ENCODE results near the gene CCSER1.
A peak's percentile ranks its signal among the peaks of the same experiment; 100 is the strongest.
"Not testable (repeated sequence)": the region's sequence is repeated elsewhere in the genome, so short reads cannot be mapped to it uniquely, and the experiment has no call there.

Gene CCSER1

DNA sequence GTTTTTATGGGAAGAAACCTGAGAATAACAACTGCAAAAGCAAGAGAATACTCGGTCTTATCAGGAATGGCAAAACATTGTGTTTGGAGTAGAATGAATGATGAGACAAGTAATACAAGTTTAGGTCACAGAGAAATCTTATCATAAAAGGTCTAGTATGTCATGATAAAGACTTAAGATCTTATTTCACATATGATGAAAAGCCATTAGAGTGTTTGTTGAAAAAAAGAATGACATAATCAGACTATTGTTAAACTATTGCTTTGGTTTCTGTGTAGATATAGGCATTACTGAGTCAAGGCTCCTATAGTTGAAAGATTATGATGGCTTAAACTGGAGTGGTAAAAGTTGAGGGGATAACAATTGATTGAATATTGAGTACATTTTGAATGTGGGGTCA, 603.6 kb downstream of the CCSER1 start:
- DNase-seq = no peak

GRCh38 chr4:90733211-90733610, 606.0 kb downstream of the CCSER1 start:
- DNase-seq = no peak

DNA sequence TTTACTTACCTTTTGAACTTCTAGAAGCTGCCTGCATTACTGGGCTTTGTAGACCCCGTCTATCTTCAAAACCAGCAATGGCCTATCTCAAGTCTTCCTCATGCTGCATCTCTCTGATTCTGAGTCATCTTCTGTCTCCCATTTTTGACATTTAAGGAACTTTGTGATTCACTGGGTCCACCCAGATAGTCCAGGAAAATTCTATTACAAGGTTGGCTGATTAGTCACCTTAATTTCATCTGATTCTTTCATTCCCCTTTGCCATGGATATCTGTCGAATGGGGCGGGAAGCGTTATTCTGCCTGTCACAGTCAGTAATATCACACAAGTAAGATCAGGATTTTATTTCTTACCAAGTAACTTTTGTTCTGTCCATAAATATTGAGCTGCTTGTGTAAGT, 618.0 kb downstream of the CCSER1 start:
- no peak for DNase-seq

GRCh38 chr4:90753068-90753467, 625.9 kb downstream of the CCSER1 start:
- DNase-seq = no peak

- no peak for DNase-seq
Observed at GRCh38 chr4:90757534-90758060, 630.4 kb downstream of the CCSER1 start.

GRCh38 chr4:90760059-90760458, 632.9 kb downstream of the CCSER1 start:
- DNase-seq = no peak

- no peak for DNase-seq
Observed at GRCh38 chr4:90766837-90767236, 639.6 kb downstream of the CCSER1 start.

DNA sequence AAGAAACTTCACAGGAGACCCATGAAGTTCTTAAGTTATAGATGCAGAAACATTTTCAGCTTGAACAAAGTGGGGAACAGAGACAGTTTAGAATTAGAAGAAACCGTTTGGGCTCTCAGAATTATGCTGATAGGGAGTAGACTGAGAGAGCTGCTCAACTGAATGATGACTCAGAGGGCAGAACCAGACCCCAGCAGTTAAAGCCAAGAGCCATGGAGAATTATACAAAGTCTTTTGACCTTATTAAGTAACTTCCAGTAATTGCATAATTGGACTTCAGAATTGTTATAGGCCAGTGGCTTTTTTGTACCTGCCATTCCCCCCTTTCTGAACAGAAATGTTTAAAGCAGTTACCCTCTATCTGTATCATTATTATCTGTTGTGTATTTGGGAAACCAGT, 642.1 kb downstream of the CCSER1 start:
- peak; percentile 8 for DNase-seq

GRCh38 chr4:90780193-90780592, 653.0 kb downstream of the CCSER1 start:
- no peak for DNase-seq

DNA sequence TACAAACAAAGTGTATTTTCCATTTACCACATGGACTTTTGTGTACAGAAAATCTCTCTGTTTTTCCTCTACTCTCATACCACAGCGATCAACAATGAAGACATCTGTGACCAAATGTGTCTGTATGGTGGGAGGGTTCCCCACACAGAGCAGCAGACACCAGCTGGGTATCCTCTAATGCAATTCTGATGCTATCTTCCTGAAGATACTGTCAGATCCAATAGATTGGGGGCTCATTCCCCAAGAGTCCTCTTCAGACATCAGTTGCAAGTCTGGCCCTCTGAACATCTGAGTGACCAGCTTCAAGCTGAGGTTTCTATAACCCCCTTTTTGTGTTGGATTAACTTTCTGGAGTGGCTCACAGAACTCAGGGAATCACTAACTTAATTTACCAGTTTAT, 659.4 kb downstream of the CCSER1 start:
- no peak for DNase-seq

GRCh38 chr4:90792696-90793095, 665.5 kb downstream of the CCSER1 start:
- peak; percentile 28 for DNase-seq

DNA sequence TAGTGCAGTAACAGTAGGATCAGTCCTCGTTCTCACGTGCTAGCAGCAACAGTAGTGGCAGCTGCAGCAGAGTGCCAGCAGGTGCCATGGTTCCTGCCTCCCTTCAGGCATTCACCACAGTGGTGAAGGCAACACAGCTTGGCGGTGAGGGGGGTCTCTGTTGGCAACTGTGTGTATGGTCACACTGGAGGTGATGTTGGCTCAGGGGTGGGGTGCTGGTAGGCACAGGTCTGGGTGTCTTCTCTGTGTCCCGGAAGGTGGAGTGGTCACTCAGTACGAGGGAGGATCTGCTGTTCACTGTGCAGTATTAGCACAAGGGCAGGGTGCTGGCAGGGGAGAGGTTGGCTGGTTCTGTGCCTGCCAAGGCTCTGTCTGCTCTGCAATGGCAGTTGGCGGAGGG, 671.8 kb downstream of the CCSER1 start:
- DNase-seq = no peak

GRCh38 chr4:90799895-90800294, 672.7 kb downstream of the CCSER1 start:
- no peak for DNase-seq

DNA sequence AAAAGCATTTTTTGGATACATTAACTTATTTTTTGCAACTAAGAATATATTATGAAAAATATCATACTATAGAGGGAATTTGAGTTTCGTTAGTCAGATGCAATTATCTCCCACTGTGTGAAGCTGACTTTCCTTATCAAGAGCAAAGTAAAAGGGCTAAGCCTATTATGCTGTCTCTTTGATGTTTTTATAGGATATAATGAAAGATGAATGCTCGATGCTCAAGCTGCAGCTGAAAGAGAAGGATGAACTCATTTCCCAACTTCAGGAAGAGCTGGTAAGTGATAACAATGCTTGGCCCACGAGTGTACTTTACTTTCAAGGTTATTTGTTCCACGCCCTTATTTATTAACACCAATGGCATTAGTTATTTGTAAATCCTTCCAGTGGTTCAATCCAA, 688.4 kb downstream of the CCSER1 start:
- no peak for DNase-seq

DNA sequence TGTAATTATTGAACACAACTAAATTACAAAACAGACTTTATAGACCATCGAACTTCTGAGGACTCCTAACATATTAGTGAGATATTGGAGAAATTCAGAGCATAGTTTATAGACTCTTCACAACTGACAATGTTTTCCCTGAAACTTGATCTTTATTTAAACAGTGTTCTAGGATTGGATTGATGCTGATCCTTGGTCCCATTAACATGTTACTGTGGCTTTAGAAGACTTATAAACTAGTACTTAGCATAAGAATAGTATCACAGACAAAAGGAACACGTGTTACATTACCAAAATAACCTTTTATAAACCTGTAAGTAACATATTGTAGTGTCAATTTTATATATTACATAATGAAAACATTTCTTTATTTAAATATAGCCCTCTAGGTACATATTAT, 689.6 kb downstream of the CCSER1 start:
- no peak for DNase-seq

DNA sequence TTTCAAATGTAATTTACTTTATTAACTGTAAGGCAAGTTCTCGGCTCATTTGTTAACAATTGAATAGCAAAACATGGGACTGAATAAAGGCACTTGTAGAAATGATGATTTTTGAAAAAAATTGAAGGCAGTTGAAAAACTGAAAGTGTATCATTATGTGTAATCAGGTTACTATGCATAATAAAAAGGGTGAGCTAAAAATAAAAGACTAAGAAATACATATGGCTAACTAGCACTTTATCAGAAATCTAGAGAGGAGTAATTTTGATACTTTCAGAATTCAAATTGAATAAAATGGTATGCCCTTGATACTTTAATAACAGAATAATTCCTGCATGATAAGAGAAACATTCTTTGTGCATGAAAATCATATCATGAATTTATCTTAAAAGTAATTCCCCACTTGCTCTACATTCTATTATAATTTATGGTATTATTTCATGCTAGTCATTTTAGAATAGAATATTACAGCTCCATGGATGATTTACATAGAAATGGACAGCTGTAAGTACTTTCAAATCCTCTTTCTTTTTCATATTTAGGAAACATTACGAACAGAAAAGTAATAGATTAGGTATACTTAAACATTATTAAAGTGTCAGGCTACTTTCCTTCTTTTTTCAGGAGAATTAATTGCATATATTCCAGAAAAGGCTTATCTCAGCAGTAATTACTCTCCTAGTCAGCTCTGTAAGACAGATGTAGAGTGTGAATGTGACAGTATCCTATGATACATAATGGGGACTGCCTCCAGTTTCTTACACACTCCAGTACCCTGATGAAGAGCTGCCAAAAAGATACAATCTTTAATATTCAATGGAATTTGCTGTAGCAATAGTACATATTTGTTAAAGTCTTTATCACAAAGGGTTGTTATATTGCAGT, 697.3 kb downstream of the CCSER1 start:
- DNase-seq = no peak

GRCh38 chr4:90825849-90826248, 698.7 kb downstream of the CCSER1 start:
- no peak for DNase-seq

- no peak for DNase-seq
Observed at GRCh38 chr4:90833706-90834105, 706.5 kb downstream of the CCSER1 start.

GRCh38 chr4:90837241-90837640, 710.0 kb downstream of the CCSER1 start:
- no peak for DNase-seq

DNA sequence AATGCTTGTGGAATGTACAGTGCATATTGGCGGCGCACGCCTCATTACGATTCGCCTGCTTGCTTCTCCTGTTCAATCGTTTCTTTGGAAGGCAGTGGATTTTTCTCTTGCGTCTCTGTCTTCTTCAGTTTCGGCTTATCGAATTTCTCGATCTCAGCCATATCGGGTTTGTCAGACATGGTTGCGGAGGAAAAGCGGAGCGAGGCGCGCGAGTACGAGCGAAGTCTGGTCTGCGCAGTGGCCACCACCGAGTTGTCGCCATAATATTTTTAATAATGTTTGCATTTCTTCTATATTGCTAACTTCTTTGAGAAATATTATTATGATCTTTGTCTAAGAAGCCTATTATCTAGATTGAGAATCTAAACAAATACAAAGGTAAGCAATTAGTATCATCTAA, 711.7 kb downstream of the CCSER1 start:
- DNase-seq = not testable (repeated sequence)

GRCh38 chr4:90840291-90840690, 713.1 kb downstream of the CCSER1 start:
- DNase-seq = no peak

GRCh38 chr4:90840828-90841227, 713.6 kb downstream of the CCSER1 start:
- DNase-seq = no peak

DNA sequence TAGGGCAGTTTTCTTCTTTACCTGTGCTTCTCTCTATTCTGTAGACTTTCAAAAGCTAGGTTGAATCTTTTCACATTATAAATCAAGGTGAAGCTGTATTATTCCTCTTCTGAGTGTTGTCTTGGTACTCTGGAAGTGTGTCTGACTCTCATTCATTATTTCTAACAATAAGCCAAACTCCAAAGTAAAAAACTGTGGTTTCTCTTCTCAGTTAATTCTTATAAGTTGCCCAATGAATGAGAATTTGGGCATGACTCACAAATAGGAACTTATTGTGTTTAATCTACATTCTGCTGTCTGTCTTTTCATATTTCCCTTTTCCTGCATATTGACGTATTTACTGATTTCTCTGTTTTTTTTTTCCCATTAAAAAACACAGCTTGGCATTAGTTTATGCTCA, 714.5 kb downstream of the CCSER1 start:
- DNase-seq = peak; percentile 8

GRCh38 chr4:90842960-90843359, 715.8 kb downstream of the CCSER1 start:
- no peak for DNase-seq

- no peak for DNase-seq
Observed at GRCh38 chr4:90844241-90844640, 717.0 kb downstream of the CCSER1 start.

Measured in hematopoietic multipotent progenitor cell treated with erythropoietin and hydrocortisone succinate and interleukin-3 and kit ligand, for 4 days (in vitro differentiated cells).